Prostate gland (tissue), 2 donors: ENCODE data around the gene HTR1E. TPM values are rescaled to one million over a fixed set of nuclear protein-coding genes. Genes with fewer than 3 reads are reported as not detected.
"Not testable (repeated sequence)": the region's sequence is repeated elsewhere in the genome, so short reads cannot be mapped to it uniquely, and the experiment has no call there.

Experiments used
- DNase-seq: peaks from one replicate; pipeline ENCODE4 v3.0.0-alpha.2; 2019; ENCODE audit warnings: low spot score
- H3K27ac ChIP-seq, 2 donors: fragments of 200-600 bp; sonication (generic); 2 replicates each; pipeline ENCODE4 v1.5.1; 2017 to 2019
- H3K27me3 ChIP-seq: fragments of 200-600 bp; sonication (generic); replicated peaks from 2 replicates; pipeline ENCODE4 v1.5.1; 2019; ENCODE audit not compliant: insufficient read depth
- H3K36me3 ChIP-seq, 2 donors: fragments of 200-600 bp; sonication (generic); 1 replicate in 1 of 2; 2 replicates in 1 of 2; pipeline versions ENCODE4 v1.5.1 to v1.8.1; 2017 to 2019
- H3K4me1 ChIP-seq: fragments of 200-600 bp; sonication (generic); replicated peaks from 2 replicates; pipeline ENCODE4 v1.5.1; 2019
- H3K4me3 ChIP-seq, 2 donors: fragments of 200-600 bp; sonication (generic); 2 replicates each; pipeline ENCODE4 v1.5.1; 2017 to 2019
- H3K9me3 ChIP-seq: fragments of 200-600 bp; sonication (generic); 2 replicates; pipeline ENCODE4 v1.5.1; 2017
- CTCF ChIP-seq, 4 experiments: fragments of 200-600 bp in 2 of 4; fragments of 450-650 bp in 2 of 4; sonication (generic) in 2 of 4; IDR thresholded peaks; 1 replicate in 3 of 4; 2 replicates in 1 of 4; pipeline ENCODE4 v1.5.1; 2016 to 2019; ENCODE audit warnings: antibody characterized with exemption in 4 of 4, mild to moderate bottlenecking in 2 of 4, moderate library complexity in 2 of 4
- POLR2A ChIP-seq: fragments of 450-650 bp; IDR thresholded peaks from one replicate; pipeline ENCODE4 v1.6.1; 2016; ENCODE audit warnings: antibody characterized with exemption, mild to moderate bottlenecking
- POLR2AphosphoS5 ChIP-seq: sonication (generic); formaldehyde crosslinking; IDR thresholded peaks from one replicate; pipeline ENCODE4 v1.6.1; 2017; ENCODE audit warnings: antibody characterized with exemption
- WGBS: methylation state at CpG from one replicate; pipeline ENCODE4 v1.1.5; 2018; 5-methylcytosine and 5-hydroxymethylcytosine counted together
- intact Hi-C: fragments of 100-400 bp; cut with DNase I; formaldehyde crosslinking; loops from one replicate; pipeline ENCODE4 v1.14.2; 2022
- total RNA-seq, 2 donors: library from RNA; depleted of rRNA; stranded (reverse); fragments of >200 nt; gene quantifications; one replicate each; pipeline ENCODE4 v1.1.0, GENCODE V29; 2016

HTR1E gene
- total RNA-seq, 2 donors from 2014 or later = not detected

GRCh38 chr6:86978251-86978650, 40.9 kb downstream of the HTR1E start:
- DNase-seq = no peak
- Histone ChIP-seq H3K36me3 (no peaks in the 10 kb centered on the region), H3K27ac (no peak overlapping the region), H3K4me1 (no peaks in the 10 kb centered on the region), H3K4me3 (no peak overlapping the region), H3K27me3 (no peaks in the 10 kb centered on the region), H3K9me3 (no peaks in the 10 kb centered on the region)
- no peak for TF ChIP-seq POLR2AphosphoS5
- TF ChIP-seq POLR2A = no peak
- TF ChIP-seq CTCF (IDR thresholded peaks at IDR 0.05) = no peak
- intact Hi-C loops = no loop called here
- WGBS = 95% methylated on average over 2 of the region's 2 CpGs

- Histone ChIP-seq H3K9me3 (no peaks in the 10 kb centered on the region), H3K27me3 (no peaks in the 10 kb centered on the region), H3K27ac (no peak overlapping the region), H3K4me1 (no peaks in the 10 kb centered on the region), H3K36me3 (no peaks in the 10 kb centered on the region), H3K4me3 (no peak overlapping the region)
- no peak for DNase-seq
- TF ChIP-seq CTCF (IDR thresholded peaks at IDR 0.05) = no peak
- no peak for TF ChIP-seq POLR2AphosphoS5
- no peak for TF ChIP-seq POLR2A
- intact Hi-C loops = no loop called here
These were observed 64.2 kb downstream of the HTR1E start for GRCh38 chr6:87001494-87001893.

- intact Hi-C loops = not testable (repeated sequence)
- 86% methylated on average over 4 of the region's 4 CpGs for WGBS
These were observed 65.1 kb downstream of the HTR1E start for GRCh38 chr6:87002391-87002790.

GRCh38 chr6:87006541-87006940, 69.2 kb downstream of the HTR1E start:
- intact Hi-C loops, H3K36me3 ChIP-seq, DNase-seq, H3K4me3 ChIP-seq, H3K9me3 ChIP-seq, H3K4me1 ChIP-seq, H3K27ac ChIP-seq, H3K27me3 ChIP-seq: not testable (repeated sequence)
- 95% methylated on average over 2 of the region's 2 CpGs for WGBS

More at GRCh38 chr6:87002391-87002790, 65.1 kb downstream of the HTR1E start:
- H3K4me1 ChIP-seq, H3K9me3 ChIP-seq, H3K4me3 ChIP-seq, H3K27ac ChIP-seq, H3K27me3 ChIP-seq, H3K36me3 ChIP-seq, DNase-seq: not testable (repeated sequence)

GRCh38 chr6:87009581-87009980, 72.3 kb downstream of the HTR1E start:
- H3K4me1 ChIP-seq, H3K27me3 ChIP-seq, H3K27ac ChIP-seq, H3K9me3 ChIP-seq, H3K36me3 ChIP-seq, DNase-seq, intact Hi-C loops, H3K4me3 ChIP-seq: not testable (repeated sequence)
- WGBS = no CpG with 5 or more reads among the region's 34 CpGs

GRCh38 chr6:87012035-87012434, 74.7 kb downstream of the HTR1E start:
- TF ChIP-seq POLR2AphosphoS5 (no peak), POLR2A (no peak), CTCF (IDR thresholded peaks at IDR 0.05) (no peak)
- DNase-seq = no peak
- no peaks in the 10 kb centered on the region for H3K36me3 ChIP-seq
- H3K4me1 ChIP-seq = no peaks in the 10 kb centered on the region
- H3K4me3 ChIP-seq = no peak overlapping the region
- intact Hi-C loops = no loop called here
- H3K9me3 ChIP-seq = no peaks in the 10 kb centered on the region
- 98% methylated on average over 3 of the region's 3 CpGs for WGBS
- H3K27ac ChIP-seq = no peak overlapping the region
- H3K27me3 ChIP-seq = no peaks in the 10 kb centered on the region
